ENCODE measurements around the gene TSG101.

Gene TSG101

DNA sequence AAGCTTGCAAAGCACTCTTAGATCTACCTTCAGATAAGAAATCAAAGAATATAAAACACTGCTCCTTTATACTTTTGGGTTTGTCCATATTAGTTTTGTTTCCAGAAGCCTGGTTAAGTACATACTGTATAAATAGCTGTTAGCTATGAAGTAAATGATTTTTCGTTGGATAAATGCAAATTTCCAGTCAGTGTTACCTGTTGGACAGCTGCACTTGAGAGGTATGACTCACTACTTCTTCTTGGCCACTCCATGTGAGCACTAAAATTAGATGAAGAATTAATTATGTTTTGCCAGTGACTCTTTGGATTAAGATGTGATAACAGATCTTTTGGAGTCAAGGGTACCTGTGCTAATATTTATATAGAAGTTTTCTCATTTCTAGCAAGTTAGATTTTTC is 9.5 kb upstream of the TSG101 start:
- no peak overlapping the region for H3K4me3 ChIP-seq (ENCODE audit: insufficient read depth in 1 of 2, low read depth in 1 of 2, low read length in 2 of 2)
- H2BK12ac ChIP-seq (ENCODE audit: low read length in 2 of 2) = no peak overlapping the region
- H3K4ac ChIP-seq (ENCODE audit: low read depth in 1 of 2, low read length in 2 of 2) = no peak overlapping the region
- H3K79me1 ChIP-seq (replicated peaks; ENCODE audit: low read length, poor library complexity, severe bottlenecking) = peaks cover 4% of the 10 kb centered on the region
- H3K14ac ChIP-seq (ENCODE audit: low read length in 2 of 2) = no peak overlapping the region
- H2AFZ ChIP-seq (ENCODE audit: low read depth, low read length) = no peak overlapping the region
- peaks cover 9 to 64% of the 10 kb centered on the region in 2 experiments for H3K36me3 ChIP-seq (ENCODE audit: control insufficient read depth in 1 of 2, insufficient read depth in 2 of 2, low read depth in 1 of 2, low read length in 2 of 2)
- H2BK5ac ChIP-seq (ENCODE audit: low read depth, low read length, poor library complexity, severe bottlenecking) = no peak overlapping the region
- H2AK5ac ChIP-seq (ENCODE audit: low read length, severe bottlenecking) = no peak overlapping the region
- H4K8ac ChIP-seq (ENCODE audit: low read length) = no peak overlapping the region
- DNase-seq = no peak
- no peak overlapping the region for H3K27ac ChIP-seq (ENCODE audit: low read length, poor library complexity, severe bottlenecking)
- 92% methylated on average over 1 of the region's 1 CpG for WGBS
- no peak overlapping the region for H4K91ac ChIP-seq (ENCODE audit: low read length)
- H3K9me3 ChIP-seq (ENCODE audit: control insufficient read depth, low read length) = no peaks in the 10 kb centered on the region
- H2BK15ac ChIP-seq (ENCODE audit: low read depth, poor library complexity, severe bottlenecking) = no peak overlapping the region
- no peak overlapping the region for H3K9ac ChIP-seq (ENCODE audit: low read length)
- no peak overlapping the region for H3K18ac ChIP-seq (ENCODE audit: low read depth in 1 of 2, low read length in 2 of 2)
- no peaks in the 10 kb centered on the region for H3K4me1 ChIP-seq (ENCODE audit: control insufficient read depth, insufficient read depth, low read depth, low read length)
- no peak overlapping the region for H3K4me2 ChIP-seq (ENCODE audit: low read length, poor library complexity, severe bottlenecking)
- H3K27me3 ChIP-seq (ENCODE audit: control insufficient read depth in 1 of 2, insufficient read depth in 1 of 2, low read length in 2 of 2) = no peaks in the 10 kb centered on the region
- no peak overlapping the region for H2BK120ac ChIP-seq (ENCODE audit: low read depth, low read length)
- H3K23ac ChIP-seq (ENCODE audit: low read length in 2 of 2) = no peak overlapping the region

DNA sequence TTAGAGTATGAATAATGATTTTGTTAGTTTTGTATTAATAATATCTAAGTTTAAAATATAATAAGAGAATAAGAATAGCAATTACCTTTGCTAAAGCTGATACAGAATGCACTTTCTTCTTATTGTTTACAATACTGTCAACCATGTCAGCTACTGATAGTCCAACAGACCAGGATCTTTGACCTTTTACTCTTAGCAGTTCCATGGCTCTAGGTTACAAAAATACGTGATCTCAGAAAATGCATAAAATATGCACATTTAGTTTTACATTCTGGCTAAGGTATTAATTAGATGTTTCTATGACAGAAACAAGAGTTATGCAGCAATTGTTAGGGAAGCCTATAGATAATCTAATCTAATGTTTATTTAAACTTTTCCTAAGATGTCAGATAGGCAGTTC is 7.5 kb upstream of the TSG101 start:
- Histone ChIP-seq H2BK15ac (ENCODE audit: low read depth, poor library complexity, severe bottlenecking) (no peak overlapping the region), H3K4ac (ENCODE audit: low read depth in 1 of 2, low read length in 2 of 2) (no peak overlapping the region), H3K18ac (ENCODE audit: low read depth in 1 of 2, low read length in 2 of 2) (no peak overlapping the region), H3K36me3 (ENCODE audit: control insufficient read depth in 1 of 2, insufficient read depth in 2 of 2, low read depth in 1 of 2, low read length in 2 of 2) (peaks cover 9 to 55% of the 10 kb centered on the region in 2 experiments), H2BK120ac (ENCODE audit: low read depth, low read length) (no peak overlapping the region), H2AK5ac (ENCODE audit: low read length, severe bottlenecking) (no peak overlapping the region), H3K4me1 (ENCODE audit: control insufficient read depth, insufficient read depth, low read depth, low read length) (no peaks in the 10 kb centered on the region), H3K9ac (ENCODE audit: low read length) (no peak overlapping the region), H3K79me1 (replicated peaks; ENCODE audit: low read length, poor library complexity, severe bottlenecking) (peaks cover 4% of the 10 kb centered on the region), H3K4me3 (ENCODE audit: insufficient read depth in 1 of 2, low read depth in 1 of 2, low read length in 2 of 2) (no peak overlapping the region), H3K14ac (ENCODE audit: low read length in 2 of 2) (no peak overlapping the region), H3K23ac (ENCODE audit: low read length in 2 of 2) (no peak overlapping the region), H2BK5ac (ENCODE audit: low read depth, low read length, poor library complexity, severe bottlenecking) (no peak overlapping the region), H3K4me2 (ENCODE audit: low read length, poor library complexity, severe bottlenecking) (no peak overlapping the region), H4K8ac (ENCODE audit: low read length) (no peak overlapping the region), H4K91ac (ENCODE audit: low read length) (no peak overlapping the region), H3K27ac (ENCODE audit: low read length, poor library complexity, severe bottlenecking) (no peak overlapping the region), H2BK12ac (ENCODE audit: low read length in 2 of 2) (no peak overlapping the region), H3K27me3 (ENCODE audit: control insufficient read depth in 1 of 2, insufficient read depth in 1 of 2, low read length in 2 of 2) (no peaks in the 10 kb centered on the region), H2AFZ (ENCODE audit: low read depth, low read length) (no peak overlapping the region), H3K9me3 (ENCODE audit: control insufficient read depth, low read length) (no peaks in the 10 kb centered on the region)
- WGBS = no CpG with 5 or more reads among the region's 1 CpG
- no peak for DNase-seq

DNA sequence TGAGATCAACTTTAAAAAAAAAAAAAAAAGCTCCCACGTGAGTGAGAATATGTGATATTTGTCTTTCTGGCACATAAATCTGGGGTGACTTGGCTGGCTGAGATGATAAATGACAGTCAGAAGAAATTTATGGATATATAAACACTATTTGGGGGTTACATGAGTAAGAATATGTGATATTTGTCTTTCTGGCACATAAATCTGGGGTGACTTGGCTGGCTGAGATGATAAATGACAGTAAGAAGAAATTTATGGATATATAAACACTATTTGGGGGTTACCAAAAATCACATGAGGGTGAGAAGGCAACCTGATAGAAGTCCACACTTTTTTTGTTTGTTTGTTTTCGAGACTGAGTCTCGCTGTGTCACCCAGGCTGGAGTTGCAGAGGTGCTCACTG is 6.6 kb upstream of the TSG101 start:
- Histone ChIP-seq H3K4ac (ENCODE audit: low read depth in 1 of 2, low read length in 2 of 2) (no peak overlapping the region), H3K27ac (ENCODE audit: low read length, poor library complexity, severe bottlenecking) (no peak overlapping the region), H3K36me3 (ENCODE audit: control insufficient read depth in 1 of 2, insufficient read depth in 2 of 2, low read depth in 1 of 2, low read length in 2 of 2) (peaks cover 7 to 55% of the 10 kb centered on the region in 2 experiments), H2BK15ac (ENCODE audit: low read depth, poor library complexity, severe bottlenecking) (no peak overlapping the region), H3K18ac (ENCODE audit: low read depth in 1 of 2, low read length in 2 of 2) (no peak overlapping the region), H3K4me1 (ENCODE audit: control insufficient read depth, insufficient read depth, low read depth, low read length) (peaks cover 4% of the 10 kb centered on the region), H2AK5ac (ENCODE audit: low read length, severe bottlenecking) (no peak overlapping the region), H4K91ac (ENCODE audit: low read length) (no peak overlapping the region), H2BK120ac (ENCODE audit: low read depth, low read length) (no peak overlapping the region), H3K4me3 (ENCODE audit: insufficient read depth in 1 of 2, low read depth in 1 of 2, low read length in 2 of 2) (no peak overlapping the region), H3K9ac (ENCODE audit: low read length) (no peak overlapping the region), H3K27me3 (ENCODE audit: control insufficient read depth in 1 of 2, insufficient read depth in 1 of 2, low read length in 2 of 2) (no peaks in the 10 kb centered on the region), H2BK5ac (ENCODE audit: low read depth, low read length, poor library complexity, severe bottlenecking) (no peak overlapping the region), H3K4me2 (ENCODE audit: low read length, poor library complexity, severe bottlenecking) (no peak overlapping the region), H2AFZ (ENCODE audit: low read depth, low read length) (no peak overlapping the region), H2BK12ac (ENCODE audit: low read length in 2 of 2) (no peak overlapping the region), H3K79me1 (replicated peaks; ENCODE audit: low read length, poor library complexity, severe bottlenecking) (peaks cover 8% of the 10 kb centered on the region), H3K9me3 (ENCODE audit: control insufficient read depth, low read length) (no peaks in the 10 kb centered on the region), H3K23ac (ENCODE audit: low read length in 2 of 2) (no peak overlapping the region), H3K14ac (ENCODE audit: low read length in 2 of 2) (no peak overlapping the region), H4K8ac (ENCODE audit: low read length) (no peak overlapping the region)
- WGBS = 97% methylated on average over 3 of the region's 3 CpGs
- DNase-seq = no peak

GRCh38 chr11:18527512-18527911 is 770 bp upstream of the TSG101 start:
- Histone ChIP-seq H3K4me3 (ENCODE audit: insufficient read depth in 1 of 2, low read depth in 1 of 2, low read length in 2 of 2) (peak overlapping the region in 1 of 2 experiments; percentile 94), H3K9me3 (ENCODE audit: control insufficient read depth, low read length) (no peaks in the 10 kb centered on the region), H3K36me3 (ENCODE audit: control insufficient read depth in 1 of 2, insufficient read depth in 2 of 2, low read depth in 1 of 2, low read length in 2 of 2) (peaks cover 5 to 27% of the 10 kb centered on the region in 2 experiments), H3K14ac (ENCODE audit: low read length in 2 of 2) (no peak overlapping the region), H3K4me1 (ENCODE audit: control insufficient read depth, insufficient read depth, low read depth, low read length) (peaks cover 9% of the 10 kb centered on the region), H3K4ac (ENCODE audit: low read depth in 1 of 2, low read length in 2 of 2) (no peak overlapping the region), H4K91ac (ENCODE audit: low read length) (no peak overlapping the region), H3K27ac (ENCODE audit: low read length, poor library complexity, severe bottlenecking) (peak overlapping the region; percentile 82), H2AFZ (ENCODE audit: low read depth, low read length) (no peak overlapping the region), H2BK120ac (ENCODE audit: low read depth, low read length) (no peak overlapping the region), H3K4me2 (ENCODE audit: low read length, poor library complexity, severe bottlenecking) (peak overlapping the region; percentile 71), H2BK12ac (ENCODE audit: low read length in 2 of 2) (no peak overlapping the region), H3K23ac (ENCODE audit: low read length in 2 of 2) (no peak overlapping the region), H3K79me1 (replicated peaks; ENCODE audit: low read length, poor library complexity, severe bottlenecking) (peaks cover 12% of the 10 kb centered on the region), H3K9ac (ENCODE audit: low read length) (peak overlapping the region; percentile 92), H4K8ac (ENCODE audit: low read length) (peak overlapping the region; percentile 4), H3K18ac (ENCODE audit: low read depth in 1 of 2, low read length in 2 of 2) (no peak overlapping the region), H3K27me3 (ENCODE audit: control insufficient read depth in 1 of 2, insufficient read depth in 1 of 2, low read length in 2 of 2) (no peaks in the 10 kb centered on the region), H2BK15ac (ENCODE audit: low read depth, poor library complexity, severe bottlenecking) (no peak overlapping the region), H2AK5ac (ENCODE audit: low read length, severe bottlenecking) (no peak overlapping the region), H2BK5ac (ENCODE audit: low read depth, low read length, poor library complexity, severe bottlenecking) (no peak overlapping the region)
- peak; percentile 59 for DNase-seq
- WGBS = 60% methylated on average over 5 of the region's 5 CpGs

Data from mesenchymal stem cell (in vitro differentiated cells and primary cell).